Choroid plexus epithelial cell (primary cell): ENCODE measurements around the gene PTTG2.

ENCODE experiments used
- DNase-seq: peaks from one replicate; pipeline ENCODE4 v3.0.0-alpha.2; 2010; ENCODE audit warnings: low read depth
- H3K4me3 ChIP-seq: 2 replicates; pipeline ENCODE4 v1.5.1; 2011; ENCODE audit warnings: low read depth, mild to moderate bottlenecking, control low read depth, low read length, moderate library complexity
- TF ChIP-seq, protein P1 (sequence below): conservative IDR thresholded peaks from 2 replicates; pipeline ENCODE4 v1.5.1; 2011; ENCODE audit warnings: low read depth, mild to moderate bottlenecking, control low read depth, inconsistent platforms, low read length, moderate library complexity

The PTTG2 gene

GRCh38 chr4:37983951-37984350, 23.8 kb downstream of the PTTG2 start:
- H3K4me3 ChIP-seq = no peak overlapping the region
- DNase-seq = no peak
- TF ChIP-seq, protein P1, sequence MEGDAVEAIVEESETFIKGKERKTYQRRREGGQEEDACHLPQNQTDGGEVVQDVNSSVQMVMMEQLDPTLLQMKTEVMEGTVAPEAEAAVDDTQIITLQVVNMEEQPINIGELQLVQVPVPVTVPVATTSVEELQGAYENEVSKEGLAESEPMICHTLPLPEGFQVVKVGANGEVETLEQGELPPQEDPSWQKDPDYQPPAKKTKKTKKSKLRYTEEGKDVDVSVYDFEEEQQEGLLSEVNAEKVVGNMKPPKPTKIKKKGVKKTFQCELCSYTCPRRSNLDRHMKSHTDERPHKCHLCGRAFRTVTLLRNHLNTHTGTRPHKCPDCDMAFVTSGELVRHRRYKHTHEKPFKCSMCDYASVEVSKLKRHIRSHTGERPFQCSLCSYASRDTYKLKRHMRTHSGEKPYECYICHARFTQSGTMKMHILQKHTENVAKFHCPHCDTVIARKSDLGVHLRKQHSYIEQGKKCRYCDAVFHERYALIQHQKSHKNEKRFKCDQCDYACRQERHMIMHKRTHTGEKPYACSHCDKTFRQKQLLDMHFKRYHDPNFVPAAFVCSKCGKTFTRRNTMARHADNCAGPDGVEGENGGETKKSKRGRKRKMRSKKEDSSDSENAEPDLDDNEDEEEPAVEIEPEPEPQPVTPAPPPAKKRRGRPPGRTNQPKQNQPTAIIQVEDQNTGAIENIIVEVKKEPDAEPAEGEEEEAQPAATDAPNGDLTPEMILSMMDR = no peak

- H3K4me3 ChIP-seq = no peak overlapping the region
- no peak for DNase-seq
- TF ChIP-seq, protein P1 = no peak
Observed at GRCh38 chr4:37985730-37986275, 25.6 kb downstream of the PTTG2 start.

DNA sequence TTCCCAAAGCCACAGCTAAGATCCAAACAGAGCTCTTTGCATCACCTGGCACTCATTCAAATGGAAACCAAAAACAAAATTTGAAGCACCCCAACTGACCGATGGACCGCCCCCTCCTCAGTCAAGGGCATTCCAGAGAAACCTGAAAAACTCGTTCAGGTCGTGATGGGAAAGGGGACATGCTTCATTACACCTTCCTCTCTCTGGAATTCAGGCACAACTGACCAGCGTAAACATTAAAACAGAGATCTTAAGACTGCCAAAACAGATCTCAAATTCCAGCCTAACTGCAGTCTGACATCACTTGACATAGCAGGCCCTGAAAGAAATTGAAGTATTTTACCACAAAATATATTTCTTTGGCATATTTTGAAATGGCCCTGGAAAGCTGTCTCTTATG, 28.5 kb downstream of the PTTG2 start:
- DNase-seq = no peak
- TF ChIP-seq, protein P1 = no peak
- no peak overlapping the region for H3K4me3 ChIP-seq

GRCh38 chr4:37989398-37990260, 29.4 kb downstream of the PTTG2 start:
- DNase-seq = no peak
- no peak overlapping the region for H3K4me3 ChIP-seq
- TF ChIP-seq, protein P1 = no peak

GRCh38 chr4:37990731-37991245, 30.6 kb downstream of the PTTG2 start:
- H3K4me3 ChIP-seq = no peak overlapping the region
- TF ChIP-seq, protein P1 = no peak
- no peak for DNase-seq

- no peak for DNase-seq
- TF ChIP-seq, protein P1 = no peak
- no peak overlapping the region for H3K4me3 ChIP-seq
Observed at GRCh38 chr4:37991623-37992410, 31.6 kb downstream of the PTTG2 start.
